Memory B cell (primary cell): ENCODE data around the gene RMRP.

Source experiments
- ATAC-seq: fragments of 150-1000 bp; cut with Tn5 transposase; 2 replicates; pipeline ENCODE4 v1.10.0; 2021; ENCODE audit warnings: low read depth, mild to moderate bottlenecking, moderate library complexity
- DNase-seq, 2 donors: peaks; one replicate each; pipeline ENCODE4 v3.0.0; 2022; ENCODE audit warnings: low spot score in 2 of 2
- H3K27ac Mint-ChIP-seq: one replicate; pipeline ENCODE4 v1.8.0; 2022; ENCODE audit warnings: mild to moderate bottlenecking, moderate library complexity, mixed read lengths
- H3K27me3 Mint-ChIP-seq: one replicate; pipeline ENCODE4 v1.8.0; 2022; ENCODE audit warnings: mixed read lengths
- H3K36me3 Mint-ChIP-seq: one replicate; pipeline ENCODE4 v1.8.0; 2022; ENCODE audit warnings: mild to moderate bottlenecking, mixed read lengths
- H3K4me1 Mint-ChIP-seq: one replicate; pipeline ENCODE4 v1.8.0; 2022; ENCODE audit warnings: mixed read lengths
- H3K4me3 Mint-ChIP-seq: one replicate; pipeline ENCODE4 v1.8.0; 2022; ENCODE audit warnings: mild to moderate bottlenecking, moderate library complexity, mixed read lengths
- H3K9me3 Mint-ChIP-seq: one replicate; pipeline ENCODE4 v1.8.0; 2022; ENCODE audit warnings: mixed read lengths

The RMRP gene

DNA sequence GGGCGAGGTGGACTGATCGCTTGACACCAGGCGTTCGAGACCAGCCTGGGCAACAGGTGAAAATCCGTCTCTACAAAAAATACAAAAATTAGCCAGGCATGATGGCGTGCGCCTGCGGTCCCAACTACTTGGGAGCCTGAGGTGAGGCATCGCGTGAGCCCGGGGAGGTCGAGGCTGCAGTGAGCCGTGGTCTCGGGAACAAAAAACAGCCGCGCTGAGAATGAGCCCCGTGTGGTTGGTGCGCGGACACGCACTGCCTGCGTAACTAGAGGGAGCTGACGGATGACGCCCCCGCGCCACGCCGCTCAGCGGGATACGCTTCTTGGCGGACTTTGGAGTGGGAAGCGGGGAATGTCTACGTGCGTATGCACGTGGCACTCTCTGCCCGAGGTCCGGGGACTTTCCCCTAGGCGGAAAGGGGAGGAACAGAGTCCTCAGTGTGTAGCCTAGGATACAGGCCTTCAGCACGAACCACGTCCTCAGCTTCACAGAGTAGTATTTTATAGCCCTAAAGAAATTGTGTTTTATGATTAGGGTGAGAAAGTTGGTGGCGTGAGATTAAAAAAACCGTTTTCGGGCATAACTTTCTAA lies at the start of gene RMRP:
TSS of gene RMRP (minus strand) at position 474 of the 591 bp plus-strand sequence.
- Mint-ChIP-seq H3K27me3 (no peaks in the 10 kb centered on the region), H3K36me3 (peaks cover 7% of the 10 kb centered on the region)
- ATAC-seq = peak; percentile 77

DNA sequence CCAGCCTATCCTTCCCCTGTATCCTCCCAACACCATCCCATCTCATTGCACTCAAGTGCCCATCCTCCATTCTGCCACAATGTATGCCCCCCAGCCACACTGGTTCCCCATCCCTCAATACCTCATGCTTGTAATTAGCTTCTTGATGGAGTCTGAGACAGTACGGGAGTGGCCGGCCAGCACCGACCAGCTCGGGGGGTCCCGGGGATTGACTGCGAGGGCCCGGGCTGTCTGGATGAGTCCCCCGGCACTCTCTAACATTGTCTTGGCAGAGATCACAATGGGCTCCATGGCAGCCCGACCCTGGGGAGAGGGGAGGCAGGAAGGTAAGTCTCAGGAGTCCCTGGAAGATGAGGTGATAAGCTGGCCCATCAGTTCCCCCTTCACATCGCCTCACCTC lies 49.1 kb upstream of the RMRP start:
- DNase-seq (no peak), ATAC-seq (no peak)
- H3K4me3 Mint-ChIP-seq = no peak overlapping the region
- H3K4me1 Mint-ChIP-seq = peaks cover 2% of the 10 kb centered on the region
- no peaks in the 10 kb centered on the region for H3K27me3 Mint-ChIP-seq
- H3K9me3 Mint-ChIP-seq = no peaks in the 10 kb centered on the region
- H3K36me3 Mint-ChIP-seq = peaks cover 54% of the 10 kb centered on the region
- peak overlapping the region; percentile 28 for H3K27ac Mint-ChIP-seq

More for the DNA sequence above, at the start of gene RMRP:
- peak; percentile 84 to 87 for DNase-seq
- Mint-ChIP-seq H3K27ac (peak within 1 kb of the TSS; percentile 100), H3K9me3 (no peaks in the 10 kb centered on the region), H3K4me1 (peaks cover 38% of the 10 kb centered on the region), H3K4me3 (peak within 1 kb of the TSS; percentile 90)

DNA sequence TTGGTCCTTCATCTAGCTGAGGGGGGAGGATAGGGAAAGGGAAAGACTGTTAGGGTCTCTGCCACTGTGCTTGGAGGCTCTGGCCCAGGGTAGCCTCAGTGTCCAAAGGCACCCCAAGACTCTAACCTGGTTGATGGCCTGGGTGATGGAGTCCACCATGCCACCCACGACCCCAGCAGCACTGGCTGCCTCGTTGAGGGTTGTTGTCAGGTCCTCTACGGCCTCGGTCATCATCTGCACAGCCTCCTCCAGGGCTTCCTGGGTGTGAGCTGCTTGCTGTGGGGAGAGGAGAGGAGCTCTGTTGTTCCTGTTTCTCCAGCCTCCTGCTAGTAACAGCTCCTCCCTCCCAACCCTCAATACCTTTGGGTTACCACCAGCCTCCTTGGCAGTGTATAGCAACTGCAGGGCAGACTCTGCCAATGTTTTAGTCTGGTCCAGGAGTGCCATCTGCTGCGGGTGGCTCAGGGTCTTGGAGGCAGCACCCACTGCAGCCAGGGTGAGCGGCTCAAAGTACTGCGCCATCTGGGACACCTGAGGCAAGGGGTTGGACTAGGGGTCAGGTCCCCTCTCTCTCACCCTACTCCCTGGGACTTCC lies 48.1 kb upstream of the RMRP start:
- peaks cover 48% of the 10 kb centered on the region for H3K36me3 Mint-ChIP-seq
- H3K27ac Mint-ChIP-seq = no peak overlapping the region
- H3K4me3 Mint-ChIP-seq = no peak overlapping the region
- H3K4me1 Mint-ChIP-seq = peaks cover 2% of the 10 kb centered on the region
- no peaks in the 10 kb centered on the region for H3K9me3 Mint-ChIP-seq
- DNase-seq (no peak), ATAC-seq (no peak)
- H3K27me3 Mint-ChIP-seq = no peaks in the 10 kb centered on the region

DNA sequence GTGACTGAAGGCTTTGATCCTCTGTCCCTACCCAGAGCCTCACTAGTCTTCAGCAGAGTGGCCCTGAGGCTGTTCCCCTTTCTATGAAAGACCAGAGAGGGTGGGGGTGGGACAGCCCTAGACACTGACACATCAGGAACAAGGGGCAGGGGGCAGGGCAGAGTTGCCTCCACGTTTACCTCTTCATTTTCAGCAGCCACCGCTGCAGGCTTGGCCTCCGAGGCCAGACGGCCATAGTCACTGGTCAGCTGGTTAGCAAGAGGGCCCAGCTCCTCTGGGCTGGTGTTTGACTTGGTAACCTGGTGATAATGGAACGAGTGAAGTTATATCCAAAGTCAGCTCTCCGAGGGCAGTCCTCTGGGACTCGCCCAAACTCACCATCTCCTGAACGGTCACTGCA lies 47.6 kb upstream of the RMRP start:
- ATAC-seq = no peak
- H3K4me1 Mint-ChIP-seq = peaks cover 2% of the 10 kb centered on the region
- no peak overlapping the region for H3K4me3 Mint-ChIP-seq
- H3K27ac Mint-ChIP-seq = no peak overlapping the region
- peaks cover 42% of the 10 kb centered on the region for H3K36me3 Mint-ChIP-seq
- no peaks in the 10 kb centered on the region for H3K27me3 Mint-ChIP-seq
- H3K9me3 Mint-ChIP-seq = no peaks in the 10 kb centered on the region
- no peak for DNase-seq

DNA sequence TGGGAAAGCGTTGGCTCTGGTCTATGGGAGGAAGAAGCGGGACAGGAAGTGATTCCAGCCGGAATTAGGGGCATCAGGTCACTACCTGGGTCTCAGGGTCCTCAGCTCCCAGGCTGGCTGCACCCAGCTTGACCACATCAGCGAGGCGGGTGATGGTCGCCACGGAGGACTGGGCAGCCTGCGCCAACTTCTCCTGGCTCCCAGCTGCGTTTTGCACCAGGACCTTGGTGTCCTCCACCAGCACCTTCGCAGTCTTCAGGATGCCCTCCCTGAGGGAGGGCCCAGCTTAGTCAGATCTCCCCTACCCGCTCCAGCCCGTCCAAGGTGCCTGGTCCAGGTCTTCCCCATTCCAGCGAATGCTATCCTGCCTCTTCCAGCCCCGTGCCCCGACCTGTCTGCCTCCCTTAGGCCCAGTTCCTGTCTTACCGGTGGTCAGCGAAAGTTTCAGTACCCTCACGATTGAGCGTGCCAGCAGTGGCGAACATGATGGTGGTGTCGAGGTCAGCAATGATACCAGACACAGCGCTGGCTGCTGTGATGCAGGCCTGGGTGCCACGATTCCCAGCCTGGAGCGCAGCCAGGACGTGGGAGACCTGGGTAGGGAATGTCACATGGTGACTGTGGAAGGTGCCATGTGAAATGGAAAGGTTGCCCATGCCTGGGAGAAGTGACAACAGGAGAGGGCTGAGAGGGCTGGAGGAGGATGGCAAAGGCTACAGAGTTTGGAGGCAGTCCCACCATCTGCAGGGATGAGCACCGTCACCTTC lies 46.3 kb upstream of the RMRP start:
- Mint-ChIP-seq H3K4me1 (peaks cover 2% of the 10 kb centered on the region), H3K9me3 (no peaks in the 10 kb centered on the region), H3K27me3 (no peaks in the 10 kb centered on the region), H3K4me3 (no peak overlapping the region), H3K36me3 (peaks cover 41% of the 10 kb centered on the region), H3K27ac (no peak overlapping the region)
- ATAC-seq = no peak
- no peak for DNase-seq

DNA sequence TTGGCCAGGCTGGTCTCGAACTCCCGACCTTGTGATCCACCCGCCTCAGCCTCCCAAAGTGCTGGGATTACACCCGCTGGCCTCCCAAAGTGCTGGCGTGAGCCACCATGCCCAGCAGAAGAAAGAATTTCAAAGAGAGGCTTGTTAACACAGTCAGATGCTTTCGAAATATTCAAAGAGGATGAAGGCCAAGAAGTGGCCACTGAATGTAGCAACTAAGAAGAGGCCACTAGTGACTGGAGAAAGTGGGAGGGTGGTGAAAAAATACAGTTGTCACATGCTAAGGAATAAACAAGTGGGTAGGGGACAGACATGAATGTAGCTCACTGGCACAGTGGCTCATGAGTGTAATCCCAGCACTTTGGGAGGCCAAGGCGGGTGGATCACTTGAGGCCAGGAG lies 44.9 kb upstream of the RMRP start:
- Mint-ChIP-seq H3K27me3 (no peaks in the 10 kb centered on the region), H3K36me3 (peaks cover 32% of the 10 kb centered on the region), H3K4me1 (no peaks in the 10 kb centered on the region), H3K27ac (no peak overlapping the region), H3K9me3 (no peaks in the 10 kb centered on the region), H3K4me3 (no peak overlapping the region)
- no peak for DNase-seq
- no peak for ATAC-seq

DNA sequence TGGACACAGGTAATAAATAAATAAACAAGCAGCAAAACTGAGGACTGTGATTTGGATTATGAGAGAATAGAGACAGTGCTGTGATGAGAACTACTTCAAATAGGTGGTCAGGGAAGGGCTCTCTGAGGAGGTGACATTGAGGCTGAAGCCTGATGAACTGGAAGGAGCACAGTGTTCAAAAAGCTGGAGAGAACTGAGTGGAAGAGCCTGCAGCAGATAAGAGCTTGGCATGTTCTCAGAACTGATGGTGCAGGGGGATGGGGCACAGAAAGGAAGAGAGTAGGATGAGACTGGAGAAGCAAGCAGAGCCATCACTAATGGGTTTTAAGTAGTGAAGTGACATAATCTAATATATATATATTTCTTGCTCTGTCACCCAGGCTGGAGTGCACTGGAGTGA lies 43.1 kb upstream of the RMRP start:
- no peak overlapping the region for H3K4me3 Mint-ChIP-seq
- H3K4me1 Mint-ChIP-seq = peaks cover 6% of the 10 kb centered on the region
- peaks cover 24% of the 10 kb centered on the region for H3K36me3 Mint-ChIP-seq
- DNase-seq (no peak), ATAC-seq (no peak)
- no peaks in the 10 kb centered on the region for H3K9me3 Mint-ChIP-seq
- H3K27ac Mint-ChIP-seq = no peak overlapping the region
- no peaks in the 10 kb centered on the region for H3K27me3 Mint-ChIP-seq

DNA sequence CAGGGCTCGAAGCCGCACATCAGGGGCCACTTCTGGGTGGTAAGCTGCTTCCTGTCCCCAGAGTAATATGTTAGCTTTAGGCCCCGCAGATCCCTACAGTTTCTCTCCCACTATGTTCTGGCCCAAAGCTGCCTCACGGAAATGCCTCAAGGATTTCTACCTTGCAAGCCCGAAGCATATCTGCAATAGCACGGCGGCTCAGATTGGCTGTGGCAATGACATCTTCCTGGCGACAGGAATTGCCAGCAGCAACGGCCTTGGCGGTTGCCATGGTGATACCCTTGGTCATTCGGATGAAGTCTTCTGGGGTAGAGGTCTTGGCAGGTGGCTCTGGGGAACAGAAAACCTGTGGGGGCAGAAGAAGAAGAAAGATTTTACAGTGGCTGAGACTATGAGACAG lies 42.2 kb upstream of the RMRP start:
- ATAC-seq (no peak), DNase-seq (no peak)
- H3K9me3 Mint-ChIP-seq = no peaks in the 10 kb centered on the region
- H3K36me3 Mint-ChIP-seq = peaks cover 23% of the 10 kb centered on the region
- no peaks in the 10 kb centered on the region for H3K27me3 Mint-ChIP-seq
- no peak overlapping the region for H3K4me3 Mint-ChIP-seq
- no peak overlapping the region for H3K27ac Mint-ChIP-seq
- peaks cover 6% of the 10 kb centered on the region for H3K4me1 Mint-ChIP-seq

DNA sequence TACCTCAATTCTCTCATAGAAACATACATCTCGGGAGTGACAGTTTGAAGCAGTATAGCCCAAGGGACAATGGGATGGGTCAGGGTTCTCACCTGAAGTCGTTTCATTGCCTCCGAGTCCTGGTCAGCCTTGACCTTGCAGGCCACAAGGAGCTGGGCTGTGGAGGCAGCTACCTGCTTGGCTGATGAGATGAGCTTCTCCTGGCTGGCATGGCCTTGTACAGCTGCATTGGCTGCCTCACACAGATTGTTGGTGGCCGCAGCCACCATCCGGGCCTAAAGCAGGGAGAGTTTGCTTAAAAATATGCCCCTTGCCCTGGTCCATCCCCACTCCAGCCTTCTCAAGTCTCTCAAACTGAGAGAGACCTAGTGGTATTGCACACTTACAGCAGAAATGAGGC lies 40.4 kb upstream of the RMRP start:
- Mint-ChIP-seq H3K27me3 (no peaks in the 10 kb centered on the region), H3K36me3 (peaks cover 11% of the 10 kb centered on the region), H3K9me3 (no peaks in the 10 kb centered on the region), H3K4me3 (no peak overlapping the region), H3K4me1 (peaks cover 6% of the 10 kb centered on the region), H3K27ac (no peak overlapping the region)
- ATAC-seq (no peak), DNase-seq (no peak)

DNA sequence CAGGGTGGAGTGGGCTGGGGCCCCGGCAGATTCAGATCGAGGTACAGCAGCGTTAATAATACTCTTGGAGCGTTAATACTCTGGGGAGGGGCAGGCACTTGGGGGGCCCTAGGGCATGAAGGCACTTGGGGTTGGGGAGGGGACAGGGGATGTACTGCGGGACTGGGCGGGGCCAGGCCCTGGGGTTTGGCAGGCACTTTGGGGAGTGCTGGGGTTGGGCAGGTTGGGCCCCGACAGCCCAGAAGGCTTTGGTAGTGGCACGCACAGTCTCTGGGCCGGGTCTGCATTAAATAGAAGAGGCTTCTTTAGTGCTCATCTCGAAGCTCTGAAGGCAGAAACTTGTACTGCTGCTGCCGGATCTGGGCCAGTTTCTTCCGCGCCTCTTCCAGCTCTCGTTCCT lies 39.7 kb upstream of the RMRP start:
- Mint-ChIP-seq H3K27me3 (no peaks in the 10 kb centered on the region), H3K4me1 (peaks cover 6% of the 10 kb centered on the region), H3K9me3 (no peaks in the 10 kb centered on the region), H3K36me3 (peaks cover 4% of the 10 kb centered on the region), H3K4me3 (no peak overlapping the region), H3K27ac (peak overlapping the region; percentile 2)
- no peak for ATAC-seq
- no peak for DNase-seq

DNA sequence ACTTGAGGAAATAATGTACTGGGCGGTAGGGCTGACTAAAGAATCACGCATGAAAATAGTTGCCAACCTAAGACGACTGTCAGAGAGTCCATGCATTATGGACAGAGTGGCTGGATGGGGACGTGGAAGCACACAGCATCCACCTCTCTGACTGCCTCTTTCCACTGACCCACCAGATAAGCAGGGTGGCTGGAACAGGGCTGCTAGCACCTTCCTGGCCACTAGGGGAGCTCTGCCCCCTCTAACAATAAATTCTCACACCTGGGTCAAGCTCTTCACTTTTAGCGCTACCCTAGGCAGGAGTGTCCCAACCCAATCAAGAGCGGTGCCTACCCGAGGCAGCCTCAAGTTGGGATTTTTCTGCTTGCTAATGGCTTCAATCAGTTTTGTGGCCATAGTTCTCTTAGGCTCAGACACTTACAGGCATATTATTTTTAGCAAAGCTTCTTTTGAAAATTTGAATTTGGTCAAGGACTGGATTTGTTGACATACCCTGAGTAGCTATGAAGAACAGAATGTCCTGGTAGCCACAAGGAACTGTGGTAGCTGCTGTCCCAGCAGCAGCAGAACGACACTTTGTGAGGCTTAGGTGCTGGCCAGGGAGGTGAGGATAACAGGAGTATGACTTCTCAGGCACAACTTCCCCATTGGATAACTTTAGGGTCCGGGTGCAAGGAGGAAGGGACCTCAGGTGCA lies 38.8 kb upstream of the RMRP start:
- H3K4me1 Mint-ChIP-seq = peaks cover 6% of the 10 kb centered on the region
- H3K27me3 Mint-ChIP-seq = no peaks in the 10 kb centered on the region
- peaks cover 4% of the 10 kb centered on the region for H3K36me3 Mint-ChIP-seq
- no peak overlapping the region for H3K4me3 Mint-ChIP-seq
- DNase-seq = peak; percentile 57 to 58
- peak; percentile 96 for ATAC-seq
- no peaks in the 10 kb centered on the region for H3K9me3 Mint-ChIP-seq
- H3K27ac Mint-ChIP-seq = peak overlapping the region; percentile 2

DNA sequence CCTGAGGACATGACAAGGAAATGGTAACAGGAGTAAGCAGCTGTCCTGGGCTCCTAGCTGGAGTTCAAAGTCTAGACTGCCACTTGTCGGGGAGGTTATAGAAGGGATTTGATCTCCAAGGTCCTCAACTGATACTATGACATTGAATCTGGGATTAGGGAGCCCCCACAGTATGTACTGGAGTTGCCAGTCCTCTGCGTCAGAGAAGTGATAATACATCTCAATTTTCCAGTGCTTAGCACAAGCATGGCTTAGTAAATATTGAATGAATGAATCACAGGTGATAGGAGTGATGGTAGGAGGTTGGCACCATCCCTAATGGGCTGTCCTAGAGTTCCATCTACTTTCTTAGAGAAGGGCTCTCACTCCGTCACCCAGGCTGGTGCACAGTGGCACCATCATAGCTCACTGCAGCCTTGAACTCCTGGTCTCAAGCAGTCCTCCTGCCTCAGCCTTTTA lies 38.2 kb upstream of the RMRP start:
- H3K4me1 Mint-ChIP-seq = peaks cover 8% of the 10 kb centered on the region

DNA sequence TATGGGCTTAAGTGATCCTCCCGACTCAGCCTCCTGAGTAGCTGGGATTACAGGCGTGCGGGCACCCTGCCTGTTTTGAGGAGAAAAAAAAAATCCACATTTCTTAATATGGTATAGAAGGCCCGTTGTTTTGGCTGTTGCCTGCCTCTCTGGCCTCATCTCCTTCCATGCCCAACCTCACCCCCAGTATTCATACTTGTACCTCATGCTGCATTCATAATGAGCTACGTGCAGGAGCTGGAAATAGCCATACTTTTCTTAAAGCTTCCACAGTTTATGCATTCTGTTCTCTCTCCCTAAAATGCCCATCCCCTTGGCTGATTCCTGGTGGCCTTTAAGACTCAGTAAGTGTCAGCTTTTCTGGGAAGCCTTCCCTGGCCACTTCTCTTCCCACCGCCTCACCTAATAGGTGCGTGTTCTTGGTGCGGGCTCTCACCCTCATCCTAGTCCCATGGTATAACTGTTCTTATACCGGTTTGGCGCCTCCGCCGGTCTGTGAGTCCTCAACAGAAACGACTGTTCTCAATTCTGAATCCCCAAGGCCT lies 34.0 kb upstream of the RMRP start:
- no peaks in the 10 kb centered on the region for H3K27me3 Mint-ChIP-seq
- H3K4me3 Mint-ChIP-seq = peak overlapping the region; percentile 95
- H3K36me3 Mint-ChIP-seq = no peaks in the 10 kb centered on the region
- DNase-seq = no peak
- peaks cover 13% of the 10 kb centered on the region for H3K4me1 Mint-ChIP-seq
- ATAC-seq = no peak
- peak overlapping the region; percentile 79 for H3K27ac Mint-ChIP-seq
- no peaks in the 10 kb centered on the region for H3K9me3 Mint-ChIP-seq

More for the DNA sequence above, 38.2 kb upstream of the RMRP start:
- H3K9me3 Mint-ChIP-seq = no peaks in the 10 kb centered on the region
- peaks cover 4% of the 10 kb centered on the region for H3K36me3 Mint-ChIP-seq
- H3K27ac Mint-ChIP-seq = no peak overlapping the region
- no peak overlapping the region for H3K4me3 Mint-ChIP-seq
- ATAC-seq = no peak
- no peak for DNase-seq
- H3K27me3 Mint-ChIP-seq = no peaks in the 10 kb centered on the region

DNA sequence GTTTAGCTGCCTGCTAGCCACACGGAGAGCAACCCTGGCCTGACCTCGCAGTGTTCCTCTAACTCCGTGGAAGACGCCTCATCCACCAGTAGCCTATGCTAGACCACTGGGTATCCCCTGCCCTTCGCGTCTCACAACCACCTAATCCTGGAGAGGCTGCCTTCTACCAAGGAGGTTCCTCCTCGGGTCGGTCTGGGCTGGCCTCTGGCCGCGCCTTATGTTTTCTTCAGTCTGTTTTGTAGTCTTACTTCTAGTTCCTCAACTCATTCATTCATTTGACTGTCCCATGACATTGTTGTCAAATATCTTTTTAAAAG lies 33.5 kb upstream of the RMRP start:
- H3K9me3 Mint-ChIP-seq = no peaks in the 10 kb centered on the region
- H3K4me3 Mint-ChIP-seq = peak overlapping the region; percentile 95
- peak overlapping the region; percentile 79 for H3K27ac Mint-ChIP-seq
- DNase-seq = no peak
- no peaks in the 10 kb centered on the region for H3K36me3 Mint-ChIP-seq
- peak; percentile 43 for ATAC-seq
- H3K4me1 Mint-ChIP-seq = peaks cover 7% of the 10 kb centered on the region
- H3K27me3 Mint-ChIP-seq = no peaks in the 10 kb centered on the region
